ENCODE data around the gene MPPED1. TPM values are rescaled to one million over a fixed set of nuclear protein-coding genes. Genes with fewer than 3 reads are reported as not detected.

MPPED1 gene
- polyA plus RNA-seq, 12 donors: 0.31 to 25.8 (median 0.70) TPM; not detected in 2

GRCh38 chr22:43521716-43522115, 109.9 kb downstream of the MPPED1 start:
- no peak for DNase-seq

DNA sequence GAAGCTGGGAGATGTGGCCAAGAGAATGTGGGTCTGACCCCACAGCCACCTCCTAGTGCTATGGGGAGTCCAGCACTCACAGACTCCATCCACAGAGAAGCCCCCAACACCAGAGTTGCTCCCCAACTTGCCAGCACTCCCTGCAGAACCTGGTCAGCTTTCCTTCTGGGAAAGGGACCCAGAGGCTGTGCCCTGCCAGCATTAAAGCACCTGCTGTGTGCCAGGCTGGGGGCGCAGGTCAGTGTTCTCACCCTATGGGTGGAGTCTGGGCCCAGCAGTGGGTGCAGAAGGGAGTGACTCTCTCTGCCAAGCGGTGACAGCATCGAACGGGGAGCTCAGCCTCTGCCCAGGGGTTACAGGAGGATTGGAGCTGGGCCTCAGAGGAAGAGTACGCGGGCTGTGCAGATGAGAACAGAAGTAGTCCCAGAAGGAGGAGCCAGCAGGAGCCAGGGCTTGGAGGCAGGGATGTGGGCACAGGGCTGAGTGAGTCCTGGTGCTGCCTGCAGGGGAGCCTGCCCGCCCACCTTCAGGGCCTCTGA, 114.4 kb downstream of the MPPED1 start:
- DNase-seq: no peak

DNA sequence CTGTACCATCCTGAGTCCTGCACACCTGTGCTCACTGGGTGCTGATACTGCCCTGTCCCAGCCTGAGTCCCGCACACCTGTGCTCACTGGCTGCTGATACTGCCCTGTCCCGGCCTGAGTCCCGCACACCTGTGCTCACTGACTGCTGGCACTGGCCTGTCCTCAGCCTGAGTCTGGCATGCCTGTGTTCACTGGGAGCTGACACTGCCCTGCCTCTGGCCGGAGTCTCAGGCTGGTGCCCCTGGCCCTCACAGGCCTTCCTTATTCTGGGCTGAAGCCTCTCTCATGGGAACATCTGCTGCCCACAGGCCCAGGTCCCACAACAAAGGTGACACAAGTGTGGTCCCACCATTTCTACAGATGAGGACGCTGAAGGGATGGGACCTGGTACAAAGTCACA, 115.1 kb downstream of the MPPED1 start:
- no peak for DNase-seq

DNA sequence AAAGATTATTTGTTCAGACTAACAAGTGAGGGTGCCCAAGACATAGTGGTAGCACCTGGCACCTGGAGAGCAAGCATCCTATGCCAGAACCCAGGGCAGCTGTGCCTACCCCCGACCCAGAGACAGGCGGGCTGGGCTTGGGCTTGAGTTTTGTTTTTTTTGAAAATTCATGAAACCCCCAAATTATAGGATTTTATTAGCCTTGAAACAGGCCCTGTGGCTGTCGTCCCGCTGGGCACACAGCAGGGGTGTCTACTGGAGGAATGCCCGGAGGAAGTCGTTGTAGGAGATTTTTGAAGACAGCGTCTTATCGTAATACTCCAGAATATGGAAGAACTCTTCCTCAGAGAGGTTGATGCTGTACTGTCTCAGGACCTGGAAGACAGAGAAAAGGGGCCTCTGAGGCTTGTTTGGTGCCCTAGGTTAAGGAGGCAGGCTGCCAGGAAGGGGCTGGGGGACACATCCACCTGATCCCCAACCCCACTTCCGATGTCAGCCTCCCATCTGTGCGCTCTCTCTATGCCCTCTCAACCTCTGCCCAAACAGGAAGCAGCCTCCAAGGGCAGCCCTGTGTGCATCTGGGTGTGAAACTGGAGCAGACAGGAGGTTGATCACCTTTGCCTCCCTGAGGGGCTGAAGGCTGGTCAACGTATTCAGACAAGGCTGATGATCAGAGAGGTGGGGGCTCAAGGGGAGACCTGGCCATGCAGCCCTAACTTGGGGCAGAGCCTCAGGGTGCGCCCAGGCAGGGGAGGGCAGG, 117.0 kb downstream of the MPPED1 start:
- DNase-seq: no peak

- DNase-seq: no peak
Measured at GRCh38 chr22:43529461-43529860, 117.6 kb downstream of the MPPED1 start.

GRCh38 chr22:43529934-43530333, 118.1 kb downstream of the MPPED1 start:
- no peak for DNase-seq

DNA sequence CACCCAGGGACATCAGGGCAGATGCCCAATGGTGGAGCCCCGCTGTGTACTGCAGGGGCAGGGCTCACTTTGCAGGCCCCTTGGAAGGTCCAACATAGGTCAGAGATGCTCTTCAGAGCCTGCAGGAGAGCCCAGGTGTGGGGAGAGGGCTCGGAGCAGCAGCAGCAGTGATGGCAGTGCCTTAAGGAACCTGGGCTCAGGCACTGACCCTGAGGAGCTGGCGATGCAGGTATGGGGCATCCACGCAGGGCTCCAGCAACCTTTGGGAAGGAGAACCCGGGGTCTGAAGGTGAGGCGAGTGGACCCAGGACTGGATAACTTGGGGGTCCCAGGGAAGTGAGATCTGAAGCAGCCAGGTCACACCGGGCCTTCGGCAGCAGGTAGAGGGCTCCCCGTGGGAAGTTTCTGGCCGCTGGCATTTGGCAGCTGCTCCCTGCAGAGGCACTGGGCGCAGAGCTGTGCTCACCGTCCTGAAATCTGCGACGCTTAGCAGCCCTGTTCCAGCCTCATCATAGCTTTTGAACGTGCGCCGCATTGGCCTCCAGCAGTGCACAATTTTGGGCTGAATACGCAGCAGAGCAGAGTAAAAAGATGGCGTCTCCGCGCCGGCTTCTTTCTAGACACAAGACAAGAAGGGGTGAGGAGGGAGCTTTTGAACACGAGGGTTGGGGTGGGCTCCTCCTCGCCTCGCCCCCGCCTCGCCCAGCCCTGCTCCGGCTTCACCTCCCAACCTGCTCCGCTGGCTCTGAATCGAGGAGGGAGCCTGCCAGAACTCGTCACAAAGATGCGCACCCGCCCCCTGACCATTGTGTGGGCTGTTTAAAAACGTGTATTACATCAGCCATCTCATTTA, 118.8 kb downstream of the MPPED1 start:
- no peak for DNase-seq

GRCh38 chr22:43531651-43532050, 119.8 kb downstream of the MPPED1 start:
- DNase-seq: no peak

GRCh38 chr22:43532301-43533155, 120.7 kb downstream of the MPPED1 start:
- no peak for DNase-seq

GRCh38 chr22:43533156-43533530, 121.3 kb downstream of the MPPED1 start:
- DNase-seq: no peak

GRCh38 chr22:43533656-43534428, 122.0 kb downstream of the MPPED1 start:
- DNase-seq: no peak

DNA sequence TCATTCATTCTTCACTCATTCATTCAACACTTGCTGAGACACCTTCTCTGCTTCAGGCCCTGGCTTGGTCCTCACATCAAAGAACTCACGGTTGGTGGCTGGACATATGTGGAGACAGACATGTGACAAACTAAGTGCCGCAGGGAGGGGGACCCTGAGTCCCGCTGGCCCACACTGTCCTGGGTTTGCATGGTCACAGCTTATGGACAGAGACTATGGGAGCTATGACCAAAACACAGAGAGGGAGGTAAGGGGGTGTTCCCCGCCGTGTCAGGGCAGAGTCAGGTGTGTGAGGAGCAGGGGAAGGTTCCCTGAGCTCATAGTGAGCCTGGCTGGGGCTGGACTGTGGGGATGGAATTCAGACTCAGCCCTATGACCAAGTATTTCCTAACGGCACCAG, 123.1 kb downstream of the MPPED1 start:
- DNase-seq: no peak

GRCh38 chr22:43535336-43535735, 123.5 kb downstream of the MPPED1 start:
- no peak for DNase-seq

DNA sequence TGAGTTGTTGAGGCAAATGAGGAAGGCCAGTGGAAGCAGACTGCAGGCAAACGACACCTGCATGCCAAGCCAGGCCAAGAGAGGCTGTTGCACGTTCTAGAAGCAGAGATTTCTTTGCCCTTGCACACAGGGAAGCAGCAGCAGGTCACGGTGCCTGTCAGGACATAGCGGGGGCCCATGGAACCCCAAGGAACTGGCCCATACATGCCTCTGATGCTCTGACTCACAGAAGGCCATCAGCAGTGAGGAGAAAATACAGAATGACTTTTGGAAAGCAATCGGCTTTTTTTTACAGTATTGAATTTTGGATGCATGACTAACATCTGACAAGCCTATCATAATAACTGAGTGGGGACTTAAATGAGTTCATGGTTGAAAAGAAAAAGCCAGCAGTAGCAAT, 123.9 kb downstream of the MPPED1 start:
- DNase-seq: no peak

- DNase-seq: no peak
Measured at GRCh38 chr22:43537019-43537585, 125.3 kb downstream of the MPPED1 start.

GRCh38 chr22:43539572-43540528, 128.0 kb downstream of the MPPED1 start:
- DNase-seq: no peak

GRCh38 chr22:43540529-43540923, 128.7 kb downstream of the MPPED1 start:
- DNase-seq: no peak

DNA sequence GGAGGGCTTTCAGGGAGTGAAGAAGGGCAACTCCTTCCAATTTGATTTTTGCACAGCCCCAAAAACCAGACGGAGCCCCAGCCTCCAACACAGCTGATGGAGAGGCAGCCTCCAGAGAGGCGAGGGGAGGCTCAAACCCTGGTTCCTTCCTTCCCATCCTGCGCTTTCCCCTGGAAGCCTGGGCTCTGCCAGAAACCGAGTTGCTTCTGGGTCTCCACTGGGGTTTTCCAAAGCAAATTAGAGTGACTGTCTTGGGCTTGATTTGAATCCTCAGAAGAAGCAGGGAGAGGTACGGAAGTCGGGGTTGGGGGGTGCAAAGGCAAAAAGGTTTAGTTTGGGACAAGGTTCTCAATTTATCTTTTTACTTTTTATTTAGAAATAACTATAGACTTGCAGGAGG, 129.2 kb downstream of the MPPED1 start:
- no peak for DNase-seq
